SK-N-SH treated with all-trans-retinoic acid at 6 μM for 48 hours (cell line): ENCODE measurements around the gene CCER1.

Source experiments
- ATAC-seq: fragments of 200-7000 bp; cut with Tn5 transposase; 3 replicates; pipeline ENCODE4 v1.9.1; 2020; ENCODE audit warnings: mild to moderate bottlenecking, moderate library complexity
- ARNTL ChIP-seq: fragments of 450-650 bp; formaldehyde crosslinking; IDR thresholded peaks from 2 replicates; pipeline ENCODE4 v1.5.0; 2020; ENCODE audit warnings: low read depth, mild to moderate bottlenecking, moderate library complexity, borderline replicate concordance
- BACH2 ChIP-seq: fragments of 250-450 bp; sonication (Bioruptor Pico); IDR thresholded peaks from 2 replicates; pipeline ENCODE4 v1.9.0; 2021; ENCODE audit warnings: mild to moderate bottlenecking, borderline replicate concordance
- CREB5 ChIP-seq: fragments of 250-450 bp; sonication (Bioruptor Pico); IDR thresholded peaks from 2 replicates; pipeline ENCODE4 v1.5.1; 2020; ENCODE audit warnings: low read depth, mild to moderate bottlenecking, moderate library complexity
- CSDC2 ChIP-seq: fragments of 250-450 bp; sonication (Bioruptor Pico); IDR thresholded peaks from 2 replicates; pipeline ENCODE4 v1.5.0; 2020; ENCODE audit warnings: mild to moderate bottlenecking, moderate library complexity
- GLIS3 ChIP-seq: fragments of 250-450 bp; sonication (Bioruptor Pico); IDR thresholded peaks from 2 replicates; pipeline ENCODE4 v1.5.0; 2020; ENCODE audit warnings: mild to moderate bottlenecking, moderate library complexity
- ISL1 ChIP-seq: fragments of 250-450 bp; sonication (Bioruptor Pico); IDR thresholded peaks from 2 replicates; pipeline ENCODE4 v2.1.2; 2022; ENCODE audit warnings: mild to moderate bottlenecking, moderate library complexity
- POU6F1 ChIP-seq: fragments of 250-450 bp; sonication (Bioruptor Pico); IDR thresholded peaks from 2 replicates; pipeline ENCODE4 v1.8.0; 2021; ENCODE audit warnings: low read depth, mild to moderate bottlenecking, moderate library complexity, borderline replicate concordance
- PPARA ChIP-seq: fragments of 250-450 bp; sonication (Bioruptor Pico); IDR thresholded peaks from 2 replicates; pipeline ENCODE4 v1.5.0; 2020; ENCODE audit warnings: mild to moderate bottlenecking, borderline replicate concordance
- RARB ChIP-seq: fragments of 250-450 bp; sonication (Bioruptor Pico); IDR thresholded peaks from 2 replicates; pipeline ENCODE4 v1.8.0; 2021; ENCODE audit warnings: mild to moderate bottlenecking, moderate library complexity
- SNAI2 ChIP-seq: fragments of 250-450 bp; sonication (Bioruptor Pico); IDR thresholded peaks from 2 replicates; pipeline ENCODE4 v1.5.0; 2020; ENCODE audit warnings: mild to moderate bottlenecking, moderate library complexity
- TCF4 ChIP-seq: fragments of 250-450 bp; sonication (Bioruptor Pico); IDR thresholded peaks from 2 replicates; pipeline ENCODE4 v1.8.0; 2021; ENCODE audit warnings: mild to moderate bottlenecking, moderate library complexity, borderline replicate concordance
- TOX ChIP-seq: fragments of 250-450 bp; sonication (Bioruptor Pico); IDR thresholded peaks from 2 replicates; pipeline ENCODE4 v1.8.0; 2021; ENCODE audit warnings: mild to moderate bottlenecking, moderate library complexity, borderline replicate concordance
- ZC3H10 ChIP-seq: fragments of 250-450 bp; sonication (Bioruptor Pico); IDR thresholded peaks from 2 replicates; pipeline ENCODE4 v1.5.1; 2021; ENCODE audit warnings: mild to moderate bottlenecking, moderate library complexity
- ZFP3 ChIP-seq: fragments of 250-450 bp; sonication (Bioruptor Pico); IDR thresholded peaks from 2 replicates; pipeline ENCODE4 v1.5.0; 2020; ENCODE audit warnings: mild to moderate bottlenecking, moderate library complexity
- ZFP30 ChIP-seq: fragments of 450-650 bp; formaldehyde crosslinking; IDR thresholded peaks from 2 replicates; pipeline ENCODE4 v1.5.0; 2022; ENCODE audit warnings: mild to moderate bottlenecking, moderate library complexity
- ZNF565 ChIP-seq: fragments of 450-650 bp; formaldehyde crosslinking; conservative IDR thresholded peaks from 2 replicates; pipeline ENCODE4 v1.5.0; 2020; ENCODE audit warnings: low read depth, mild to moderate bottlenecking, moderate library complexity
- ZNF70 ChIP-seq: fragments of 450-650 bp; formaldehyde crosslinking; IDR thresholded peaks from 2 replicates; pipeline ENCODE4 v1.5.0; 2020; ENCODE audit warnings: mild to moderate bottlenecking, moderate library complexity
- ZNF8 ChIP-seq: fragments of 450-650 bp; formaldehyde crosslinking; IDR thresholded peaks from 2 replicates; pipeline ENCODE4 v1.5.0; 2020; ENCODE audit warnings: mild to moderate bottlenecking, moderate library complexity
- TF ChIP-seq, protein P1 (sequence below): fragments of 250-450 bp; sonication (Bioruptor Pico); IDR thresholded peaks from 2 replicates; pipeline ENCODE4 v1.5.1; 2021; ENCODE audit warnings: mild to moderate bottlenecking, moderate library complexity

Gene CCER1

DNA sequence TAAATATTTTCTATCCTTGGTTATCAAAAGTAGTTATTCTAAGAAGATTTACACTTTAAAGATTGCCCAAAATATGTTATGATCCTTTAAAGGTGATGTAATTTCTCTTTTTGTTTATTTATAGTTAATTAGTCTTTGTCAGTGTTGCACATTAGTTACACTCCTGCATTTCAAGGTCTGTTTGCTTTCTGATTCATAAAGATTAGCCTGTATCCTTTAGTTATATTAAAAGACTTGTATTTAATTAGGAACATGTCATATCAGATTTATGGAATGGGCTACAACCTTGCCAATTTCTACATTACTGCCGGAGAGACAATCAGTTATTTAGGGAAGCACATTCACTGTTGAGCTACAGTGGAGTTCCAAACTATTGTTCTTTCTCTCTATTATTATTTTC lies 46.3 kb upstream of the CCER1 start:
- ATAC-seq = no peak; the same call in 2 of the 3 replicates
- TF ChIP-seq ISL1 (CRISPR knock-in tag) (peak; percentile 81), ARNTL (CRISPR knock-in tag) (no peak)

DNA sequence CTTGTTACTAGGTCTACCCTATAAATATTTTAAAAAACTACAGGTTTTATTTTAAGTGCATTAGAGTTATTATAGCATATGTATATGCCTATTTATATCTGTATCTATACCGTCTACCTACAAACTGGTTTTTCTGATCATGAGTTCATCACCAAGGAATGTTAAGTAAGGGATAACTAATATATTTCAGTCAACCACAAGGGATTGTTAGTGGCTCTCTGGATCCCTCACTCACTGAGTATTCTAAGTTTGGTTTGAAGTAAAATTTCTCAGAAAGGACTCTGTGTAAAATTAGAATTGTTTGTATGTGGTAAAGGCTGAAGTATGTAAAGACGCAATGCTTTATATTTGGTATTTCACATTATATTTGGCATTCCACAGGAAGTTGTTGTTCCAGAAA lies 45.0 kb upstream of the CCER1 start:
- peak; percentile 61 for ATAC-seq

DNA sequence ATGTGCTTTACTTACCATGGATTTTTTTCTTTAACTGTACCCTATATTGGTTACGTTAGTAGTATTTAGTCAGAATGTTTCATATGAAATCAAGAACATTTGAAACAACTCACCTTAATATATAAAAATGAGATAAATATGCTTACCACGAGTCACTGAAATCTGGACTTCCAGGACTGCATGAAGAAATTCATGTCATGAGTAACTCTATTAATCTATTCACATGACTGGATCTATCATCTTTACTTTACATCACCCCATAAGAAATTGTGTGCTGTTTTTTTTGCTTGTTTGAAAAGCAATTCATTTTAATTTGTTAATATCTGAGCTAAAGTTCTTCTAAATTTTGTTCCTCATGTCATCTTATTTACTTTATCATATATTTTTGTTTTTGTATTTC lies 44.6 kb upstream of the CCER1 start:
- TF ChIP-seq ZFP30 (CRISPR knock-in tag) = no peak
- no peak for TF ChIP-seq TCF4
- TF ChIP-seq GLIS3 (CRISPR knock-in tag) = no peak
- no peak for TF ChIP-seq CREB5 (CRISPR knock-in tag)

More for the DNA sequence above, 45.0 kb upstream of the CCER1 start:
- no peak for TF ChIP-seq ARNTL (CRISPR knock-in tag)
- no peak for TF ChIP-seq POU6F1 (CRISPR knock-in tag)
- no peak for TF ChIP-seq SNAI2 (CRISPR knock-in tag)
- TF ChIP-seq RARB (CRISPR knock-in tag) = no peak
- TF ChIP-seq ZFP3 = no peak
- TF ChIP-seq TCF4 = no peak
- no peak for TF ChIP-seq ZFP30 (CRISPR knock-in tag)
- no peak for TF ChIP-seq CREB5 (CRISPR knock-in tag)
- TF ChIP-seq TOX (CRISPR knock-in tag) = no peak
- TF ChIP-seq PPARA = no peak
- TF ChIP-seq BACH2 = no peak
- TF ChIP-seq ZNF565 (CRISPR knock-in tag) = no peak
- TF ChIP-seq CSDC2 = no peak
- TF ChIP-seq, protein P1, sequence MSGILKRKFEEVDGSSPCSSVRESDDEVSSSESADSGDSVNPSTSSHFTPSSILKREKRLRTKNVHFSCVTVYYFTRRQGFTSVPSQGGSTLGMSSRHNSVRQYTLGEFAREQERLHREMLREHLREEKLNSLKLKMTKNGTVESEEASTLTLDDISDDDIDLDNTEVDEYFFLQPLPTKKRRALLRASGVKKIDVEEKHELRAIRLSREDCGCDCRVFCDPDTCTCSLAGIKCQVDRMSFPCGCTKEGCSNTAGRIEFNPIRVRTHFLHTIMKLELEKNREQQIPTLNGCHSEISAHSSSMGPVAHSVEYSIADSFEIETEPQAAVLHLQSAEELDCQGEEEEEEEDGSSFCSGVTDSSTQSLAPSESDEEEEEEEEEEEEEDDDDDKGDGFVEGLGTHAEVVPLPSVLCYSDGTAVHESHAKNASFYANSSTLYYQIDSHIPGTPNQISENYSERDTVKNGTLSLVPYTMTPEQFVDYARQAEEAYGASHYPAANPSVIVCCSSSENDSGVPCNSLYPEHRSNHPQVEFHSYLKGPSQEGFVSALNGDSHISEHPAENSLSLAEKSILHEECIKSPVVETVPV = no peak

DNA sequence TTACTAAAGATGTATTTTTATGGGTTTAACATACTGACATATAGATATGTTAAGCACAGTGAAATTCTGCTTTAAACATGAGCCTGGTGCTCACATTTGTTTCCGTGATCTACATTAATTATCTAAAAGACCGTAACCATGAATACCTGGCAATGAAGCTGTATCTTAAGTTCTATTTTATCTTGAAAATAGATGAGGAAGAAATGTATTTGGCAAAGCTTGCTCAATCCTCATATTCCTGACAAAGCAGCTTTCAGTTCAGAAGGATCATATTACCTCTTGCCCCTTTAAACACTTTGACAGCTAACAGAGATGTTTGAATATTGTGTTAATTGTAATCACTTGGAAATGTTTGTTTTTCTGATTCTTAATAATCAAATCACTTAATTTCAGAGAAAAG lies 40.0 kb upstream of the CCER1 start:
- TF ChIP-seq CREB5 (CRISPR knock-in tag) (no peak), TCF4 (no peak), CSDC2 (no peak), TOX (CRISPR knock-in tag) (no peak), POU6F1 (CRISPR knock-in tag) (no peak)

More for the DNA sequence above, 44.6 kb upstream of the CCER1 start:
- ATAC-seq = no peak

GRCh38 chr12:90991952-90992465 lies 37.0 kb upstream of the CCER1 start:
- no peak for TF ChIP-seq RARB (CRISPR knock-in tag)
- no peak for TF ChIP-seq PPARA
- no peak for TF ChIP-seq ZNF8 (CRISPR knock-in tag)
- TF ChIP-seq BACH2 = no peak
- TF ChIP-seq ZNF565 (CRISPR knock-in tag) = no peak
- TF ChIP-seq ZNF70 (CRISPR knock-in tag) = no peak
- TF ChIP-seq TCF4 = no peak
- no peak for TF ChIP-seq ISL1 (CRISPR knock-in tag)
- TF ChIP-seq, protein P1 = no peak
- no peak for TF ChIP-seq ARNTL (CRISPR knock-in tag)
- TF ChIP-seq ZC3H10 (CRISPR knock-in tag) = no peak
- no peak for TF ChIP-seq SNAI2 (CRISPR knock-in tag)
- TF ChIP-seq ZFP30 (CRISPR knock-in tag) = no peak
- no peak for TF ChIP-seq GLIS3 (CRISPR knock-in tag)
- TF ChIP-seq, all 23 proteins: peak for 0
- ATAC-seq = no peak

More for the DNA sequence above, 40.0 kb upstream of the CCER1 start:
- ATAC-seq = no peak
